GM12865 (cell line): ENCODE results near the gene HAP1.

Experiments used
- DNase-seq: peaks from one replicate; pipeline ENCODE4 v3.0.0; 2010; ENCODE audit warnings: low read depth
- H3K4me3 ChIP-seq: 2 replicates; pipeline ENCODE4 v1.5.1; 2011; ENCODE audit warnings: mild to moderate bottlenecking, low read depth, low read length, control low read depth
- CTCF ChIP-seq: IDR thresholded peaks from 2 replicates; pipeline ENCODE4 v1.5.1; 2011; ENCODE audit warnings: low read length, control low read depth, low read depth, inconsistent platforms; ENCODE audit not compliant: insufficient read depth; ENCODE audit errors: missing control alignments

Gene HAP1

GRCh38 chr17:41728056-41728455, 6.4 kb downstream of the HAP1 start:
- no peak for DNase-seq
- no peak for TF ChIP-seq CTCF
- no peak overlapping the region for H3K4me3 ChIP-seq

- no peak for DNase-seq
- no peak overlapping the region for H3K4me3 ChIP-seq
- TF ChIP-seq CTCF = no peak
These were observed 9.3 kb downstream of the HAP1 start for GRCh38 chr17:41725134-41725533.

- no peak for TF ChIP-seq CTCF
- no peak for DNase-seq
These were observed 9.9 kb downstream of the HAP1 start for GRCh38 chr17:41724476-41725050.

GRCh38 chr17:41723801-41724475, 10.5 kb downstream of the HAP1 start:
- no peak for TF ChIP-seq CTCF
- no peak overlapping the region for H3K4me3 ChIP-seq

More at GRCh38 chr17:41724476-41725050, 9.9 kb downstream of the HAP1 start:
- no peak overlapping the region for H3K4me3 ChIP-seq

GRCh38 chr17:41722231-41722630, 12.2 kb downstream of the HAP1 start:
- no peak for TF ChIP-seq CTCF
- no peak overlapping the region for H3K4me3 ChIP-seq
- no peak for DNase-seq

More at GRCh38 chr17:41723801-41724475, 10.5 kb downstream of the HAP1 start:
- DNase-seq = no peak

GRCh38 chr17:41718287-41718645, 16.2 kb downstream of the HAP1 start:
- H3K4me3 ChIP-seq = no peak overlapping the region
- no peak for DNase-seq
- no peak for TF ChIP-seq CTCF
